K562 (cell line): ENCODE data around the gene KIZ. TPM values are rescaled to one million over a fixed set of nuclear protein-coding genes. Genes with fewer than 3 reads are reported as not detected.

ENCODE experiments used
- ATAC-seq: fragments of 200-7000 bp; cut with Tn5 transposase; 3 replicates; pipeline ENCODE4 v1.9.1; 2020; ENCODE audit warnings: moderate library complexity
- BruUV-seq: library from RNA; stranded (reverse); fragments of 400-500 nt; replicated peaks from 2 replicates; lab custom pipeline; 2021; lab: Mats Ljungman, UMichigan
- CTCF ChIA-PET: fragments of 300-600 bp; formaldehyde crosslinking; extraction: SDS; loops from one replicate; lab custom pipeline; 2021; ENCODE audit warnings: low intra/inter-chr PET ratio; lab: Yijun Ruan, JAX
- POLR2A ChIA-PET: fragments of 300-600, 350-650 bp; sonication (Branson Sonifier 250); formaldehyde crosslinking; extraction: SDS; loops from one replicate; lab custom pipeline; 2021; ENCODE audit warnings: antibody characterized with exemption, inconsistent platforms; lab: Yijun Ruan, JAX
- DNase-seq, 4 experiments: peaks; one replicate each; pipeline versions ENCODE4 v3.0.0 to v3.0.0-alpha.2; 2011 to 2018; ENCODE audit warnings: low spot score in 3 of 4, mixed read lengths in 3 of 4; ENCODE audit errors: extremely low read depth in 1 of 4
- FAIRE-seq: peaks from 2 replicates; lab custom pipeline; 2011; peaks lifted over from hg19 to GRCh38; lab: Jason Lieb, UNC
- H2AFZ ChIP-seq: 2 replicates; pipeline ENCODE4 v1.6.0; 2011; ENCODE audit warnings: low read depth, low read length, control low read depth, inconsistent platforms
- H3K27ac ChIP-seq: fragments of 200-600 bp; 3 replicates; pipeline ENCODE4 v1.8.0; 2011; ENCODE audit warnings: low read depth, mild to moderate bottlenecking, control low read depth, inconsistent platforms, low read length, moderate library complexity, mixed read lengths; ENCODE audit errors: extremely low read depth
- H3K27me3 ChIP-seq, 2 experiments: fragments of 300-600 bp in 1 of 2; 2 replicates in 1 of 2; 3 replicates in 1 of 2; pipeline versions ENCODE4 v1.6.0 to v1.8.0; 2011; ENCODE audit warnings: inconsistent platforms in 2 of 2, low read length in 2 of 2, mild to moderate bottlenecking in 1 of 2, mixed read lengths in 1 of 2, moderate library complexity in 1 of 2; ENCODE audit not compliant: control insufficient read depth in 2 of 2, insufficient read depth in 2 of 2
- H3K36me3 ChIP-seq: fragments of 300-600 bp; 3 replicates; pipeline ENCODE4 v1.8.0; 2011; ENCODE audit warnings: mild to moderate bottlenecking, low read length, inconsistent platforms; ENCODE audit not compliant: control insufficient read depth, insufficient read depth
- H3K4me1 ChIP-seq, 2 experiments: fragments of 200-600 bp in 1 of 2; replicated peaks in 1 of 2; 2 replicates in 1 of 2; 3 replicates in 1 of 2; pipeline versions ENCODE4 v1.5.1 to v1.8.0; 2011; ENCODE audit warnings: inconsistent platforms in 2 of 2, low read length in 2 of 2, mild to moderate bottlenecking in 1 of 2, mixed read lengths in 1 of 2, moderate library complexity in 1 of 2; ENCODE audit not compliant: control insufficient read depth in 2 of 2, insufficient read depth in 2 of 2
- H3K4me2 ChIP-seq: 2 replicates; pipeline ENCODE4 v1.6.1; 2011; ENCODE audit warnings: low read length, control low read depth, inconsistent platforms, mixed read lengths; ENCODE audit not compliant: insufficient read depth
- H3K4me3 ChIP-seq: fragments of 200-600 bp; sonication (generic), shearing (Covaris generic); 2 replicates; pipeline ENCODE4 v1.5.1; 2016; ENCODE audit warnings: control low read depth, inconsistent platforms
- H3K79me2 ChIP-seq: fragments of 200-600 bp; 3 replicates; pipeline ENCODE4 v1.8.0; 2011; ENCODE audit warnings: low read length, inconsistent platforms; ENCODE audit not compliant: control insufficient read depth, insufficient read depth
- H3K9ac ChIP-seq, 2 experiments: 2 replicates each; pipeline versions ENCODE4 v1.6.0 to v1.6.1; 2011; ENCODE audit warnings: low read depth in 2 of 2, low read length in 2 of 2, control low read depth in 1 of 2, inconsistent platforms in 1 of 2, mild to moderate bottlenecking in 1 of 2, mixed read lengths in 1 of 2; ENCODE audit not compliant: insufficient read depth in 1 of 2
- H3K9me1 ChIP-seq: one replicate; pipeline ENCODE4 v1.6.0; 2011; ENCODE audit warnings: inconsistent platforms, mild to moderate bottlenecking, low read length, moderate library complexity; ENCODE audit not compliant: control insufficient read depth, insufficient read depth
- H3K9me3 ChIP-seq: replicated peaks from 2 replicates; pipeline ENCODE4 v1.5.1; 2011; ENCODE audit warnings: low read depth, low read length, inconsistent platforms; ENCODE audit not compliant: control insufficient read depth, insufficient read depth
- H4K20me1 ChIP-seq: replicated peaks from 2 replicates; pipeline ENCODE4 v1.6.1; 2011; ENCODE audit warnings: low read length, inconsistent platforms, mixed read lengths; ENCODE audit not compliant: control insufficient read depth, insufficient read depth
- MECOM ChIP-seq: fragments of 250-450 bp; sonication (Bioruptor Pico); IDR thresholded peaks from 2 replicates; pipeline ENCODE4 v1.8.0; 2022; ENCODE audit warnings: inconsistent platforms
- ZBED1 ChIP-seq: IDR thresholded peaks from 2 replicates; pipeline ENCODE4 v1.6.1; 2014
- ZNF316 ChIP-seq: fragments of 450-650 bp; IDR thresholded peaks from 2 replicates; pipeline ENCODE4 v1.6.1; 2016
- ZSCAN29 ChIP-seq: fragments of 450-650 bp; IDR thresholded peaks from 2 replicates; pipeline ENCODE4 v1.6.1; 2017
- WGBS: fragments of 100-300 bp; shearing (Covaris generic); methylation state at CpG from one replicate; pipeline ENCODE4 v1.1.6; 2016; ENCODE audit warnings: low coverage, mixed read lengths; ENCODE audit not compliant: insufficient coverage; ENCODE audit errors: missing lambda C conversion rate; 5-methylcytosine and 5-hydroxymethylcytosine counted together
- in situ Hi-C: fragments of 300-500 bp; cut with MboI; formaldehyde crosslinking; loops from 4 replicates; pipeline ENCODE4 v1.15.0; 2018; ENCODE audit warnings: inconsistent platforms, mixed read lengths
- intact Hi-C: fragments of 100-400 bp; cut with micrococcal nuclease; formaldehyde crosslinking; loops from 2 replicates; pipeline ENCODE4 v1.14.2; 2022
- polyA plus RNA-seq, 8 experiments: library from polyadenylated mRNA; depleted of rRNA in 4 of 8; stranded (reverse) in 5 of 8; unstranded in 3 of 8; fragments of >200 nt; fragmentation: Nextera tagmentation in 2 of 8; fragmentation: Illumina TruSeq in 1 of 8; extraction: Ambion mirVana in 2 of 8; extraction: Trizol in 1 of 8; gene quantifications; 2 replicates each; pipeline versions ENCODE4 v1.2.1 to v1.2.3, GENCODE V29; 2011 to 2014; ENCODE audit warnings: inconsistent platforms in 1 of 8, missing spikeins in 1 of 8
- total RNA-seq, 7 experiments: library from RNA; depleted of rRNA in 6 of 7; stranded (reverse); fragments of >200 nt in 6 of 7; fragmentation: Illumina TruSeq in 2 of 7; extraction: Trizol in 2 of 7; gene quantifications; 2 replicates each; pipeline versions ENCODE4 v1.2.1 to v1.2.3, GENCODE V29; 2011 to 2021; ENCODE audit warnings: low replicate concordance in 1 of 7
- TF ChIP-seq, protein P1 (sequence below): fragments of 250-450 bp; sonication (Bioruptor Pico); IDR thresholded peaks from 2 replicates; pipeline ENCODE4 v1.8.0; 2021; ENCODE audit warnings: borderline replicate concordance, mild to moderate bottlenecking, moderate library complexity; ENCODE audit not compliant: poor library complexity, severe bottlenecking
- TF ChIP-seq, protein P2 (sequence below), 3 experiments: IDR thresholded peaks in 2 of 3; conservative IDR thresholded peaks in 1 of 3; 2 replicates each; pipeline ENCODE4 v1.5.1; 2011 to 2012; ENCODE audit warnings: low read length in 3 of 3, mild to moderate bottlenecking in 3 of 3, control low read depth in 2 of 3, improper control_type of control experiment in 1 of 3, inconsistent platforms in 1 of 3, low read depth in 1 of 3, mixed read lengths in 1 of 3, moderate library complexity in 1 of 3; ENCODE audit not compliant: insufficient read depth in 2 of 3

The KIZ gene
- total and polyA plus RNA-seq, 9 of the 15 experiments (the other 6 are each of a cell fraction or from before 2014, with no cell fraction given): 4.9 to 21.1 (median 13.5) TPM

DNA sequence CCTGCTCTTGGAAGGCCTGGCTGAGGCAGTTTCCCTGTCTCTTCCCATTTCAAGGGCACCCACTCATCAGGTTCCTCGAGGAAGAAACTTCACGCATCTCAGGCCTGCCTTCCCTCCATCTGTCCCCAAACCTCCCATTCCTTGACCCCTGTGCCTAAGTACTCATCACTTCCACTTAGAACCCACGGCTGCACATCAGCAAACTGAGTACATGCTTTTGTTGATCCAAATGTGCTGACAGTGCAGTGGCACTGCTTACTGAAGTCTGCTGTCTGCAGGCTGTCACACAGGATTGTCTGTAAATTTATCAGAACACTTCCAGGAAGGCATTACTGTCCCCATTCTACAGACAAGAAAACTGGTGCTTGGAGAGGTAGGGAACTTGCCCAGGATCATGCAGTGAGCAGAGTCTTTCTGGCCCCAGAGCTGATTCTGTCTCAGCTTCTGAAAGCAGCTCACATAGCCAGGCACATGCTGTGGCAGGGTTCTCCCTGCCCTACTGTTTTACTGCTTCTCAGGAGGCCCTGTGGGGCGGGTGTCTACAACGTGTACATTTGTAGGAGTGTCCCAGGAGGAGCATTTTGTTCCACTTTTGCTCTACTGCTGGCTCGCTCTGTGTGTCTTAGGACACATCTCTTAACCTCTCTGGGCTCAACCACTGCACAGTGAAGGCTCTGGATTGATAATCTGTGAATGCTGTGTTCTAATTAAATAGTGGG, 113.1 kb downstream of the KIZ start:
- H3K9me3 ChIP-seq: no peaks in the 10 kb centered on the region
- ChIA-PET POLR2A (no interaction called here), CTCF (interaction anchor here (4.2 kb wide), 1 partner anchor 266 kb away, joined by 87 read pairs; no protein-coding TSS in a partner anchor)
- no peak overlapping the region for H3K4me2 ChIP-seq
- ATAC-seq (no peak), DNase-seq (no peak), FAIRE-seq (no peak)
- H4K20me1 ChIP-seq: no peaks in the 10 kb centered on the region
- in situ Hi-C loops (loop anchor here (5.0 kb wide), 1 partner anchor 263 kb away; no protein-coding TSS in a partner anchor), intact Hi-C loops (loop anchor here (10.0 kb wide), 1 partner anchor 184 kb away; no protein-coding TSS in a partner anchor)
- 44% methylated on average over 6 of the region's 6 CpGs for WGBS
- no peak overlapping the region for H3K27ac ChIP-seq
- H3K9ac ChIP-seq: no peak overlapping the region
- H3K4me3 ChIP-seq: no peak overlapping the region
- BruUV-seq: no TSS peak
- H2AFZ ChIP-seq: no peak overlapping the region
- no peaks in the 10 kb centered on the region for H3K36me3 ChIP-seq
- no peaks in the 10 kb centered on the region for H3K4me1 ChIP-seq
- H3K79me2 ChIP-seq: no peaks in the 10 kb centered on the region
- TF ChIP-seq MECOM (CRISPR knock-in tag): no peak
- peak; percentile 22; the same call in 1 of the 2 replicates for TF ChIP-seq ZNF316
- TF ChIP-seq, all 486 proteins: peak for 1
- H3K9me1 ChIP-seq: no peaks in the 10 kb centered on the region
- no peaks in the 10 kb centered on the region for H3K27me3 ChIP-seq

- BruUV-seq: no TSS peak
- WGBS: 74% methylated on average over 5 of the region's 9 CpGs
- H3K4me1 ChIP-seq: no peaks in the 10 kb centered on the region
- intact Hi-C loops: no loop called here
- H3K4me2 ChIP-seq: no peak overlapping the region
- H3K27ac ChIP-seq: no peak overlapping the region
- H4K20me1 ChIP-seq: no peaks in the 10 kb centered on the region
- H3K79me2 ChIP-seq: no peaks in the 10 kb centered on the region
- no peak overlapping the region for H3K9ac ChIP-seq
- H3K4me3 ChIP-seq: no peak overlapping the region
- ChIA-PET CTCF (no interaction called here), POLR2A (no interaction called here)
- in situ Hi-C loops: loop anchor here (10.0 kb wide), 1 partner anchor 396 kb away; no protein-coding TSS in a partner anchor
- ATAC-seq (peak; percentile 52), FAIRE-seq (no peak), DNase-seq (no peak)
- H3K27me3 ChIP-seq: no peaks in the 10 kb centered on the region
- H3K9me1 ChIP-seq: no peaks in the 10 kb centered on the region
- TF ChIP-seq, protein P1, sequence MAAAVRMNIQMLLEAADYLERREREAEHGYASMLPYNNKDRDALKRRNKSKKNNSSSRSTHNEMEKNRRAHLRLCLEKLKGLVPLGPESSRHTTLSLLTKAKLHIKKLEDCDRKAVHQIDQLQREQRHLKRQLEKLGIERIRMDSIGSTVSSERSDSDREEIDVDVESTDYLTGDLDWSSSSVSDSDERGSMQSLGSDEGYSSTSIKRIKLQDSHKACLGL (CRISPR knock-in tag): no peak
- TF ChIP-seq ZBED1 (no peak), ZSCAN29 (no peak)
- TF ChIP-seq, protein P2, sequence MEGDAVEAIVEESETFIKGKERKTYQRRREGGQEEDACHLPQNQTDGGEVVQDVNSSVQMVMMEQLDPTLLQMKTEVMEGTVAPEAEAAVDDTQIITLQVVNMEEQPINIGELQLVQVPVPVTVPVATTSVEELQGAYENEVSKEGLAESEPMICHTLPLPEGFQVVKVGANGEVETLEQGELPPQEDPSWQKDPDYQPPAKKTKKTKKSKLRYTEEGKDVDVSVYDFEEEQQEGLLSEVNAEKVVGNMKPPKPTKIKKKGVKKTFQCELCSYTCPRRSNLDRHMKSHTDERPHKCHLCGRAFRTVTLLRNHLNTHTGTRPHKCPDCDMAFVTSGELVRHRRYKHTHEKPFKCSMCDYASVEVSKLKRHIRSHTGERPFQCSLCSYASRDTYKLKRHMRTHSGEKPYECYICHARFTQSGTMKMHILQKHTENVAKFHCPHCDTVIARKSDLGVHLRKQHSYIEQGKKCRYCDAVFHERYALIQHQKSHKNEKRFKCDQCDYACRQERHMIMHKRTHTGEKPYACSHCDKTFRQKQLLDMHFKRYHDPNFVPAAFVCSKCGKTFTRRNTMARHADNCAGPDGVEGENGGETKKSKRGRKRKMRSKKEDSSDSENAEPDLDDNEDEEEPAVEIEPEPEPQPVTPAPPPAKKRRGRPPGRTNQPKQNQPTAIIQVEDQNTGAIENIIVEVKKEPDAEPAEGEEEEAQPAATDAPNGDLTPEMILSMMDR (IDR thresholded peaks at IDR 0.05 in 2 of 3, conservative IDR thresholded peaks at IDR 0.05 in 1 of 3; ENCODE audit: insufficient read depth in 2 of 3, low read depth in 1 of 3, low read length in 3 of 3): 0 out of 6 replicates have a peak, but pooled peaks of 1 of the 3 experiments have one; percentile 6
- H3K9me3 ChIP-seq: no peaks in the 10 kb centered on the region
- H3K36me3 ChIP-seq: no peaks in the 10 kb centered on the region
- no peak overlapping the region for H2AFZ ChIP-seq
Observed at GRCh38 chr20:21240394-21240793, 114.5 kb downstream of the KIZ start.
